Smooth muscle cell (in vitro differentiated cells): ENCODE data around the gene PRAC1. TPM values are rescaled to one million over a fixed set of nuclear protein-coding genes. Genes with fewer than 3 reads are reported as not detected.

ENCODE experiments used
- DNase-seq: peaks from one replicate; lab custom pipeline; 2025; ENCODE audit not compliant: unreplicated experiment; lab: John Stamatoyannopoulos, UW
- H2AFZ ChIP-seq: fragments of 200-600 bp; sonication (generic); 2 replicates; pipeline ENCODE4 v1.6.0; 2016; ENCODE audit warnings: antibody characterized with exemption, low read depth, mild to moderate bottlenecking
- H3F3A ChIP-seq: fragments of 200-600 bp; sonication (generic); 2 replicates; pipeline ENCODE4 v1.6.0; 2017; ENCODE audit warnings: antibody characterized with exemption, low read depth
- H3K27ac ChIP-seq: fragments of 200-600 bp; sonication (generic); 2 replicates; pipeline ENCODE4 v1.5.1; 2016; ENCODE audit warnings: low read depth, mild to moderate bottlenecking
- H3K27me3 ChIP-seq: fragments of 200-600 bp; sonication (generic); 2 replicates; pipeline ENCODE4 v1.6.1; 2016; ENCODE audit warnings: low read depth, mild to moderate bottlenecking
- H3K36me3 ChIP-seq: fragments of 200-600 bp; sonication (generic); 2 replicates; pipeline ENCODE4 v1.5.1; 2016; ENCODE audit warnings: low read depth
- H3K4me1 ChIP-seq: fragments of 200-600 bp; sonication (generic); 2 replicates; pipeline ENCODE4 v1.5.1; 2016; ENCODE audit warnings: low read depth
- H3K4me2 ChIP-seq: fragments of 200-600 bp; sonication (generic); 2 replicates; pipeline ENCODE4 v1.6.0; 2016; ENCODE audit warnings: mild to moderate bottlenecking
- H3K4me3 ChIP-seq: fragments of 200-600 bp; sonication (generic); 2 replicates; pipeline ENCODE4 v1.5.1; 2016; ENCODE audit warnings: mild to moderate bottlenecking
- H3K79me2 ChIP-seq: fragments of 200-600 bp; sonication (generic); 2 replicates; pipeline ENCODE4 v1.6.0; 2016; ENCODE audit warnings: low read depth, mild to moderate bottlenecking
- H3K9ac ChIP-seq: fragments of 200-600 bp; sonication (generic); 2 replicates; pipeline ENCODE4 v1.6.0; 2016; ENCODE audit warnings: low read depth
- H3K9me3 ChIP-seq: fragments of 200-600 bp; sonication (generic); replicated peaks from 2 replicates; pipeline ENCODE4 v1.5.1; 2016; ENCODE audit warnings: low read depth
- H4K20me1 ChIP-seq: fragments of 200-600 bp; sonication (generic); 2 replicates; pipeline ENCODE4 v1.6.0; 2016; ENCODE audit warnings: low read depth
- CTCF ChIP-seq: fragments of 200-600 bp; sonication (generic); IDR thresholded peaks from 2 replicates; pipeline ENCODE4 v1.5.1; 2017; ENCODE audit warnings: borderline replicate concordance, mild to moderate bottlenecking, antibody characterized with exemption; ENCODE audit not compliant: insufficient read depth, poor library complexity, severe bottlenecking
- WGBS: methylation state at CpG from one replicate; pipeline ENCODE4 v1.1.7; 2016; ENCODE audit warnings: low lambda C conversion rate; 5-methylcytosine and 5-hydroxymethylcytosine counted together
- polyA plus RNA-seq: library from polyadenylated mRNA; unstranded; fragments of >200 nt; fragmentation: Nextera tagmentation; extraction: Ambion mirVana; gene quantifications from 2 replicates; pipeline ENCODE4 v1.2.1, GENCODE V29; 2016
- total RNA-seq: library from RNA; depleted of rRNA; stranded (reverse); fragments of >200 nt; gene quantifications from 2 replicates; pipeline ENCODE4 v1.2.3, GENCODE V29; 2014

The PRAC1 gene
- total and polyA plus RNA-seq, 2 experiments from 2014 or later: 6.5 TPM; not detected in 1

- Histone ChIP-seq H3K27me3 (peaks cover 100% of the 10 kb centered on the region), H3K4me3 (peak overlapping the region; percentile 25), H3F3A (no peaks in the 10 kb centered on the region), H3K4me2 (peak overlapping the region; percentile 79), H3K9me3 (no peaks in the 10 kb centered on the region), H3K9ac (no peak overlapping the region), H3K4me1 (no peaks in the 10 kb centered on the region), H4K20me1 (no peaks in the 10 kb centered on the region), H3K79me2 (no peaks in the 10 kb centered on the region), H3K27ac (no peak overlapping the region), H3K36me3 (no peaks in the 10 kb centered on the region), H2AFZ (peak overlapping the region; percentile 59)
- no peak for DNase-seq
- no peak for TF ChIP-seq CTCF
- 6% methylated on average over 49 of the region's 53 CpGs for WGBS
Observed at GRCh38 chr17:48747445-48748363, 25.4 kb upstream of the PRAC1 start.

GRCh38 chr17:48746916-48747444 lies 24.7 kb upstream of the PRAC1 start:
- Histone ChIP-seq H3K27ac (no peak overlapping the region), H3K36me3 (no peaks in the 10 kb centered on the region), H3K27me3 (peaks cover 100% of the 10 kb centered on the region), H4K20me1 (no peaks in the 10 kb centered on the region), H3K79me2 (no peaks in the 10 kb centered on the region), H3K4me2 (peak overlapping the region; percentile 79), H3K4me1 (no peaks in the 10 kb centered on the region), H3F3A (no peaks in the 10 kb centered on the region), H3K9ac (no peak overlapping the region), H2AFZ (peak overlapping the region; percentile 59), H3K4me3 (peak overlapping the region; percentile 25), H3K9me3 (no peaks in the 10 kb centered on the region)
- no peak for DNase-seq
- 8% methylated on average over 21 of the region's 21 CpGs for WGBS
- no peak for TF ChIP-seq CTCF

GRCh38 chr17:48745381-48746275 lies 23.3 kb upstream of the PRAC1 start:
- no peaks in the 10 kb centered on the region for H3K79me2 ChIP-seq

More at GRCh38 chr17:48745381-48746275, 23.3 kb upstream of the PRAC1 start:
- Histone ChIP-seq H3K27me3 (peaks cover 100% of the 10 kb centered on the region), H3K9me3 (no peaks in the 10 kb centered on the region), H3K36me3 (no peaks in the 10 kb centered on the region), H3K4me3 (no peak overlapping the region), H3K4me2 (no peak overlapping the region), H3K9ac (no peak overlapping the region), H2AFZ (no peak overlapping the region), H3F3A (no peaks in the 10 kb centered on the region), H4K20me1 (no peaks in the 10 kb centered on the region), H3K27ac (no peak overlapping the region), H3K4me1 (no peaks in the 10 kb centered on the region)
- DNase-seq: no peak
- WGBS: 60% methylated on average over 12 of the region's 12 CpGs
- no peak for TF ChIP-seq CTCF
